Testis (tissue), 3 donors: Measurements from ENCODE around the gene ADK. TPM values are rescaled to one million over a fixed set of nuclear protein-coding genes. Genes with fewer than 3 reads are reported as not detected.
A peak's percentile ranks its signal among the peaks of the same experiment; 100 is the strongest.

Source experiments
- DNase-seq: peaks from one replicate; pipeline ENCODE4 v3.0.0-alpha.2; 2019
- H3K27ac ChIP-seq, 2 donors: fragments of 200-600 bp; sonication (generic); one replicate each; pipeline ENCODE4 v1.5.1; 2019
- H3K27me3 ChIP-seq: fragments of 200-600 bp; sonication (generic); one replicate; pipeline ENCODE4 v1.5.1; 2019
- H3K36me3 ChIP-seq: fragments of 200-600 bp; sonication (generic); one replicate; pipeline ENCODE4 v1.5.1; 2017; ENCODE audit warnings: low read depth; ENCODE audit errors: missing control alignments
- H3K4me1 ChIP-seq: fragments of 200-600 bp; sonication (generic); one replicate; pipeline ENCODE4 v1.5.1; 2019
- H3K4me3 ChIP-seq, 2 donors: fragments of 200-600 bp; sonication (generic); one replicate each; pipeline ENCODE4 v1.5.1; 2017 to 2019
- H3K9me3 ChIP-seq: fragments of 200-600 bp; sonication (generic); one replicate; pipeline ENCODE4 v1.5.1; 2017
- POLR2A ChIP-seq: fragments of 450-650 bp; IDR thresholded peaks from one replicate; pipeline ENCODE4 v1.6.1; 2017; ENCODE audit warnings: antibody characterized with exemption, mild to moderate bottlenecking, moderate library complexity
- WGBS, 2 donors: methylation state at CpG; one replicate each; pipeline ENCODE4 v1.1.5; 2018; 5-methylcytosine and 5-hydroxymethylcytosine counted together
- intact Hi-C: fragments of 100-400 bp; cut with DNase I; formaldehyde crosslinking; loops from one replicate; pipeline ENCODE4 v1.15.1; 2023; ENCODE audit warnings: low total_unique reads
- polyA plus RNA-seq: library from polyadenylated mRNA; stranded (reverse); fragments of 350-450 nt; fragmentation: Illumina TruSeq; extraction: RNeasy Lipid Tissue Mini Kit (QIAGEN cat#74804); gene quantifications from one replicate; pipeline ENCODE4 v1.2.3, GENCODE V29; 2014; ENCODE audit warnings: low read depth, low replicate concordance; ENCODE audit not compliant: insufficient read depth
- total RNA-seq, 2 donors: library from RNA; depleted of rRNA; stranded (reverse); fragments of >200 nt; gene quantifications; one replicate each; pipeline ENCODE4 v1.2.3, GENCODE V29; 2016
- TF ChIP-seq, protein P1 (sequence below), 3 experiments: fragments of 450-650 bp in 2 of 3; fragments of 200-600 bp in 1 of 3; sonication (generic) in 1 of 3; IDR thresholded peaks; one replicate each; pipeline ENCODE4 v1.5.1; 2016 to 2019; ENCODE audit warnings: antibody characterized with exemption in 3 of 3, mild to moderate bottlenecking in 2 of 3, moderate library complexity in 1 of 3

ADK gene
- total and polyA plus RNA-seq, 3 donors from 2014 or later = 23.3 to 61.8 (median 55.3) TPM

DNA sequence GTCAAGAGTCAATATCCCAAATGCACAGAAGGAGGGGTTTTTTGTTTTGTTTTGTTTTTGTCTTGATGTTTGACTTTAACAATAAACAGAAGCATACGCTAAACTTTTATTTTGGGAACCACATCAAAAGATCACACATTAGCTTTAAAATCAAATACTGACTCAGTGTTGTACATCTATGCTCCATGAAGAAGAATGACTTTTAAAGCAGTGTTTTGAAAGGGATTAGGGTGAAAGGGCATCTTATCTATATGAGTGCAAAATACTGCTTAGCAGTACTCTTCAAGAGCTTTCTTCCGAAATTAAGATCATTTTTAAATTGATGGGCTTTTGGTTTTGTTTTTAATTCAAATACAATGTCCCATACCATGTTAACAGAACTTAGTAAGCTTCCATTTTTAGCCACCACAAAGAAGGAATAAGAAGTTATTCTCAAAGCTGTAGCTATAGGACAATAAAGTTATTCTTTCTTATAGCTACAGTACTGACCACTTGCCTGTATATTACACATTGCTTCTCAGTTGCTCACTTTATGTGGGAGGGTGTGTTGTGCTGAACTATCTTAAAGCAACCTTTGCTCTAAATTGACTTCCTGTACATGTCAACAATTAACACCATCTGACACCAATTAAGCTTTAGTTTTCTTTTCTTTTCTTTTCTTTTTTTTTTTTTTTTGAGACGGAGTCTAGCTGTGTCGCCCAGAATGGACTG is 531.1 kb downstream of the ADK start:
- intact Hi-C loops = no loop called here
- 92 to 95% methylated on average over 4 of the region's 4 CpGs for WGBS, 2 donors
- DNase-seq = no peak

DNA sequence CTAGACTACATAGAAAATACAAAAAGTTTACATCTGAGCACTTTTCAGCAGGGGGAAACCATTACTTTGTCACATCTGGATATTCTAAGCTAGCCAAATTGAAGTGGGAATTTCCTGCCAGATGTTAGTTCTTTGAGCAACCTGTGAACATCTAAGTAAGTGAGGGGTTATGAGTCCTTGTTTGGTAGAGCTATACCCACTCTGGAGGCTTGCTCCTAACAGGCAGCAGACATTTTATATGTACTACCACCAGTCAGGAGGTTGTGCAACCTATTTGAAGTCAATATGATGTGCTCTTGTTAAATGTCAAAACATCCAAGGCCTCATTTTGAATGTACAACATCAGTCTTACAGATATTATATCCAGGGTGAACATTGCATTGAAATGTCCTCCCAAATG is 532.0 kb downstream of the ADK start:
- no peaks in the 10 kb centered on the region for H3K36me3 ChIP-seq
- no peak overlapping the region for H3K4me3 ChIP-seq
- H3K27me3 ChIP-seq = no peaks in the 10 kb centered on the region
- no peaks in the 10 kb centered on the region for H3K4me1 ChIP-seq
- H3K9me3 ChIP-seq = no peaks in the 10 kb centered on the region
- TF ChIP-seq POLR2A = no peak
- TF ChIP-seq, protein P1, sequence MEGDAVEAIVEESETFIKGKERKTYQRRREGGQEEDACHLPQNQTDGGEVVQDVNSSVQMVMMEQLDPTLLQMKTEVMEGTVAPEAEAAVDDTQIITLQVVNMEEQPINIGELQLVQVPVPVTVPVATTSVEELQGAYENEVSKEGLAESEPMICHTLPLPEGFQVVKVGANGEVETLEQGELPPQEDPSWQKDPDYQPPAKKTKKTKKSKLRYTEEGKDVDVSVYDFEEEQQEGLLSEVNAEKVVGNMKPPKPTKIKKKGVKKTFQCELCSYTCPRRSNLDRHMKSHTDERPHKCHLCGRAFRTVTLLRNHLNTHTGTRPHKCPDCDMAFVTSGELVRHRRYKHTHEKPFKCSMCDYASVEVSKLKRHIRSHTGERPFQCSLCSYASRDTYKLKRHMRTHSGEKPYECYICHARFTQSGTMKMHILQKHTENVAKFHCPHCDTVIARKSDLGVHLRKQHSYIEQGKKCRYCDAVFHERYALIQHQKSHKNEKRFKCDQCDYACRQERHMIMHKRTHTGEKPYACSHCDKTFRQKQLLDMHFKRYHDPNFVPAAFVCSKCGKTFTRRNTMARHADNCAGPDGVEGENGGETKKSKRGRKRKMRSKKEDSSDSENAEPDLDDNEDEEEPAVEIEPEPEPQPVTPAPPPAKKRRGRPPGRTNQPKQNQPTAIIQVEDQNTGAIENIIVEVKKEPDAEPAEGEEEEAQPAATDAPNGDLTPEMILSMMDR (IDR thresholded peaks at IDR 0.05) = no peak
- intact Hi-C loops = no loop called here
- no peak for DNase-seq
- H3K27ac ChIP-seq = no peak overlapping the region

More for the DNA sequence above, 531.1 kb downstream of the ADK start:
- TF ChIP-seq, protein P1 (IDR thresholded peaks at IDR 0.05) = no peak
- H3K9me3 ChIP-seq = no peaks in the 10 kb centered on the region
- no peak overlapping the region for H3K27ac ChIP-seq
- H3K36me3 ChIP-seq = no peaks in the 10 kb centered on the region
- no peaks in the 10 kb centered on the region for H3K27me3 ChIP-seq
- H3K4me3 ChIP-seq = no peak overlapping the region
- H3K4me1 ChIP-seq = no peaks in the 10 kb centered on the region

DNA sequence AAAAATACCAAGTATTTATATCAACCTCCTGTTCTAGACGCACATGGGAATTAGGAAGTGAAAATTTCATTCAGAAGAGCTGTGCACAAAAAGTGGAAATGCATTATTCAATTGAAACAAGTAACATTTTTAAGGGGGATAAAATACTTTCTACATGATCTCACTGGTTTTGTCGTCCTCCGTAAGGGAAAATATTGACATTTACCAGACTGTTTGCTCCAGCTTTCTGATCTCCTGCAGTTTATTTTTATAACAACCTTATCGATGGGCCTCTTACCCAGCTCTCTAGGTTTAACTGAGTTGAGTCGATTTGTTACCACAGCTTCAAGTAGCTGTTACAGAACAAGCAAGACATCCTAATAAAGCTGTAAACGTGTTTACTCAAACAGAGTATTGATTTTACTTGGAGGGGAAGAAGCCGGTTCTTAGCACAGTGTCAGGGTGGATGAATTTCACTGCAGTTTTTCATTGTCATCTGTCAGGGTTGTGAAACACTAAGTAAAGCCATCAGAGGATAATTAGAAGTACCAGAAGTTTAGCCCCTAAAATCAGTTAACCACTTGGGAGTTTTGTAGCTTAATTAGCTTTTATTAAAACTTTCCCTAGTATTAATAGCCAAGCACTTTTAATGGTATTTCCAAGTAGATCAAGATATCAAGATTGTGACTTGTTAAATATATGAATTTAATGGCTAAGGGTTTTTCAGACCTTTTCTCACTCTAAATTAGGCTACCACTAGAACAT is 532.8 kb downstream of the ADK start:
- Histone ChIP-seq H3K4me3 (no peak overlapping the region), H3K27me3 (no peaks in the 10 kb centered on the region), H3K36me3 (no peaks in the 10 kb centered on the region), H3K4me1 (no peaks in the 10 kb centered on the region), H3K27ac (no peak overlapping the region), H3K9me3 (no peaks in the 10 kb centered on the region)
- WGBS, 2 donors = 50 to 60% methylated on average over 7 of the region's 7 CpGs
- intact Hi-C loops = no loop called here
- DNase-seq = no peak
- TF ChIP-seq, protein P1 (IDR thresholded peaks at IDR 0.05) = no peak
- TF ChIP-seq POLR2A = no peak

DNA sequence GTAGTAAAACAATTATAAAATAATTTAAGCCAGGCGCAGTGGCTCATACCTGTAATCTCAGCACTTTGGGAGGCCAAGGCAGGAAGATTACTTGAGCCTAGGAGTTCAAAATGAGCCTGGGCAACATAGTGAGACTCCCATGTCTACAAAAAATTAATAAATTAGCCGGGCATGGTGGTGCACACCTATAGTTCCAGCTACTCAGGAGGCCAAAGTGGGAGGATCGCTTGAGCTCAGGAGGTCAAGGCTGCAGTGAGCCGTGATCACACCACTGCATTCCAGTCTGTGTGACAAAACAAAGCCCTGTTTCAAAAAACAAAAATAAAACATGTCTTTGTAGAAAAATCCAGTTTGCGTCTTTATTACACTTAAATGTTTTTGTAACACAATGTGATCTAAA is 533.4 kb downstream of the ADK start:
- intact Hi-C loops = no loop called here
- Histone ChIP-seq H3K4me1 (no peaks in the 10 kb centered on the region), H3K36me3 (no peaks in the 10 kb centered on the region), H3K27ac (no peak overlapping the region), H3K9me3 (no peaks in the 10 kb centered on the region), H3K4me3 (no peak overlapping the region), H3K27me3 (no peaks in the 10 kb centered on the region)
- TF ChIP-seq, protein P1 (IDR thresholded peaks at IDR 0.05) = no peak
- no peak for TF ChIP-seq POLR2A
- WGBS, 2 donors = 56 to 63% methylated on average over 5 of the region's 5 CpGs
- DNase-seq = peak; percentile 34
